Cardiac muscle cell (in vitro differentiated cells and primary cell): Measurements from ENCODE around the gene GARIN5A. TPM values are rescaled to one million over a fixed set of nuclear protein-coding genes. Genes with fewer than 3 reads are reported as not detected.
A peak's percentile ranks its signal among the peaks of the same experiment; 100 is the strongest.

ENCODE experiments used
- DNase-seq, 2 donors: peaks; one replicate each; pipeline versions ENCODE4 v3.0.0 to v3.0.0-alpha.2; 2010 to 2017; ENCODE audit warnings: low read depth in 1 of 2, low spot score in 1 of 2
- H3K27ac ChIP-seq: fragments of 200-600 bp; sonication (generic); 2 replicates; pipeline ENCODE4 v1.5.1; 2016
- H3K27me3 ChIP-seq: fragments of 200-600 bp; sonication (generic); 2 replicates; pipeline ENCODE4 v1.6.0; 2016; ENCODE audit warnings: control low read depth
- H3K36me3 ChIP-seq: fragments of 200-600 bp; sonication (generic); 2 replicates; pipeline ENCODE4 v1.5.1; 2016; ENCODE audit warnings: control low read depth
- H3K4me1 ChIP-seq: fragments of 200-600 bp; sonication (generic); 2 replicates; pipeline ENCODE4 v1.8.1; 2017; ENCODE audit warnings: low read depth, mild to moderate bottlenecking, mixed run types
- H3K4me3 ChIP-seq: fragments of 200-600 bp; sonication (generic); 2 replicates; pipeline ENCODE4 v1.5.1; 2016; ENCODE audit warnings: mild to moderate bottlenecking
- H3K9me3 ChIP-seq: fragments of 200-600 bp; sonication (generic); 2 replicates; pipeline ENCODE4 v1.5.1; 2017; ENCODE audit warnings: low read depth, mild to moderate bottlenecking, control low read depth
- polyA plus RNA-seq: library from polyadenylated mRNA; unstranded; fragments of >200 nt; fragmentation: Nextera tagmentation; extraction: Ambion mirVana; gene quantifications from 2 replicates; pipeline ENCODE4 v1.2.1, GENCODE V29; 2016
- total RNA-seq: library from RNA; depleted of rRNA; stranded (reverse); fragments of >200 nt; gene quantifications from 2 replicates; pipeline ENCODE4 v1.2.3, GENCODE V29; 2016
- TF ChIP-seq, protein P1 (sequence below): IDR thresholded peaks from 2 replicates; pipeline ENCODE4 v1.5.1; 2012; ENCODE audit warnings: low read depth, mild to moderate bottlenecking, low read length

Gene GARIN5A
- total and polyA plus RNA-seq, 2 experiments from 2014 or later, result 7.7 to 9.3 TPM

DNA sequence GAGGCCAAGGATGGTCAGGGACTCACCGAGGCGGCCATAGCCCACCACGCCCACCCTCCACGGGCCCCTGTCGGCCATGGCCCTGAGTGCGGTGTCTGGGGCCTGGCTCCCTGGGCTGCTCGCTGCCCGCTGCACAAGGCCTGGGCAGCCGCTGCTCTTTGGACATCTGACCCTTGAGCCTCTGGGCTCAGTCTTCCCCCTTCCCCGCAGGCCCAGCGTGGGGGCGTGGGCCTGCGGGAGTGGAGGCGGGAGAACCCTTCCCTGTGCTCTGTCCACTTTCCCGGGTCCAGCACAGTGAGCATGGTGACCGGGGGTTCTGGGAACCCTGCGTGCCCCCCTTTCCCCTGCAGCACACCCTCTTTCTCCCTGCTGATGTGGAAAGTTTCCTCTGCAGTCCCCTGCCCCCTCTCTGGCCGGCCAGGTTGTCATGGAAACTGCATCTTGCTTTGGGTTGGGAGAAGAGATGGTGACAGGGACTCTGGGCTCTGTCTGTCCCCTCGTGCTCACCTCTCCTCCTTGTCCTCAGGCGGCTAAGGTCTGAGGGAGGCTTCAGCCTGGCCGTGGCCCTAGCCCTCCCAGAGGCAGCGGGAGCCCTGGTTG is 37.2 kb upstream of the GARIN5A start, which contains the start of gene ASPDH:
Gene ASPDH (minus strand): TSS at position 168 of the 600 bp plus-strand sequence. CDS start 90 bp downstream, at position 78.
- no peak for DNase-seq
- peaks cover 31% of the 10 kb centered on the region for H3K4me1 ChIP-seq
- H3K27ac ChIP-seq, result peak within 1 kb of the TSS; percentile 72
- TF ChIP-seq, protein P1, sequence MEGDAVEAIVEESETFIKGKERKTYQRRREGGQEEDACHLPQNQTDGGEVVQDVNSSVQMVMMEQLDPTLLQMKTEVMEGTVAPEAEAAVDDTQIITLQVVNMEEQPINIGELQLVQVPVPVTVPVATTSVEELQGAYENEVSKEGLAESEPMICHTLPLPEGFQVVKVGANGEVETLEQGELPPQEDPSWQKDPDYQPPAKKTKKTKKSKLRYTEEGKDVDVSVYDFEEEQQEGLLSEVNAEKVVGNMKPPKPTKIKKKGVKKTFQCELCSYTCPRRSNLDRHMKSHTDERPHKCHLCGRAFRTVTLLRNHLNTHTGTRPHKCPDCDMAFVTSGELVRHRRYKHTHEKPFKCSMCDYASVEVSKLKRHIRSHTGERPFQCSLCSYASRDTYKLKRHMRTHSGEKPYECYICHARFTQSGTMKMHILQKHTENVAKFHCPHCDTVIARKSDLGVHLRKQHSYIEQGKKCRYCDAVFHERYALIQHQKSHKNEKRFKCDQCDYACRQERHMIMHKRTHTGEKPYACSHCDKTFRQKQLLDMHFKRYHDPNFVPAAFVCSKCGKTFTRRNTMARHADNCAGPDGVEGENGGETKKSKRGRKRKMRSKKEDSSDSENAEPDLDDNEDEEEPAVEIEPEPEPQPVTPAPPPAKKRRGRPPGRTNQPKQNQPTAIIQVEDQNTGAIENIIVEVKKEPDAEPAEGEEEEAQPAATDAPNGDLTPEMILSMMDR, result no peak
- H3K9me3 ChIP-seq, result no peaks in the 10 kb centered on the region
- no peaks in the 10 kb centered on the region for H3K27me3 ChIP-seq
- H3K36me3 ChIP-seq, result peaks cover 3% of the 10 kb centered on the region
- H3K4me3 ChIP-seq, result no peak within 1 kb of the TSS

DNA sequence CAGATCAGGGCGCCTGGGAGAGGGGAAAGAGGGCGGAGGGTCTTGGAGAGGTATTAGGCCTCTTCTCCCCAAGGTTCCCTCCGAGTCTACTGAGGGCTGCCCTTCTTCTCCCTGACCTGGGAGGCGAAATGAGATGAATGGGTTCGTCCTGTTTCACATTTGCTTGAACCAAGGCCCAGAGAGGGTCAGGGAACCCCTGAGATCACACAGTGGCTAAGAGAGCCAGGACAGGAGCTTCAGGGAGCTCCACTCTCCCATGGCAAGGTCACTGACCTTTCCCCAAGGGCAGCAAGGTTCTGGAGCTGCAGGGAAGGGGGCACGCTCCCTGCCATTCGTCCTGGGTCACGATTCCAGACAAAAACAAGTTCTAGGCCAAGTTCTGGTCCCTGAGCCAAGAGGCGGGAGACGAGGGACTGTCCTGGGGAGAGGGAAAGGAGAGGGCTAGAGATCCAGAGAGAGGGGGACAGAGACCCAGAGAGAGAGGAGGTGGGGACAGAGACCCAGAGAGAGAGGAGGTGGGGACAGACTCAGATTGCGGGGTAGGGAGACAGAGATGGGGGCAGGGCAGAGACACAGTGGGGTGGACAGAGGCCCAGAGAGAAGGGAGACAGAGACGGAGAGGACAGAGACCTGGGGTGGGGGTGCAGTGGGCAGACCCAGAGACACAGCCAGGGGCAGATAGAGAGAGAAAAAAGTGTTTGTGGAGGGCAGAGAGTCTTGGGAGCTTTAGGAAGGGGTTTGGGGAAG is 36.5 kb upstream of the GARIN5A start:
- H3K9me3 ChIP-seq, result no peaks in the 10 kb centered on the region
- TF ChIP-seq, protein P1, result no peak
- H3K36me3 ChIP-seq, result peaks cover 2% of the 10 kb centered on the region
- DNase-seq, result no peak
- no peak overlapping the region for H3K4me3 ChIP-seq
- peak overlapping the region; percentile 72 for H3K27ac ChIP-seq
- no peaks in the 10 kb centered on the region for H3K27me3 ChIP-seq
- peaks cover 33% of the 10 kb centered on the region for H3K4me1 ChIP-seq

DNA sequence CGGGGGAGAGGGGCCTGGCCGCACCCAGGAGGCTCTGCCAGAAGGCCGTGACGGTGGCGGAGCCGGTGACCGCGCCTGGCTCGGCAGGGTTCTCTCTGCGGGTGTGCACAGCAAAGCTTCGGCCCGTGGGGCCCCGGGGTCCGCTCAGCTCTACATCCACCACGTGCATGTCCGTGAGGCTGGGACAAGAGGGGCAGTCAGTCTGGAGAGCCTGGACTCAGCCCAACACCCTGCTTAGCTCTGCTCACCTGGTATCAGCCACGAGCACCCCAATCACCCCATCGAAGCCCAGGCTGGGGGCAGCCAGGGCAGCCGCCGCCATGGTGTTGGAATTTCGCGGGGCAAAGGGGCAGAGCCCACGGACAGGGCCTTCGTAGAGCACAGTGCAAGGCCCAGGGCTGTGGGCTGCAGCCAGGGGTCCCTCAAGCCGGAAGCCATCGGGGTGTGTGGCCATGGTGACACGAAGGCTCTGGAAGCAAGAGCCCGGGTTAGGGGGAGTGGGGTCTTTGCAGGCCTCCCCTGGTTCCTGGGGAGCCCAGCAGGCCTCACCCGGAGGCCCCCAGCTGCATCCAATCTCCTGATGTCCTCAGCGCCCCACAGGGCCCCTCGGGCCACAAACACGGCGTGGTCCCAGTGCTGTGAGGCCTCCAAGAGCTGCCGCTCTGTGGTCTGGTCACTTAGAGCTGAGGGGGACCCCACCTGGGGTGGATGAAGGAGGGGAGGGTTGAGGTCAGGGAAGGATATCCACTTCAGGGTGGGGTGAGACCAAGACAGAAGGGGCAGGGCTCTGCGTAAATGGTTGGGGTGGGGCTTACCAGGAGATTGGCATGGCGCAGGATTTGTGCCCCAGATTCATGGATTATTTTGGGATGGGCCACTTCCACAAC is 35.7 kb upstream of the GARIN5A start:
- TF ChIP-seq, protein P1, result no peak
- no peak for DNase-seq
- H3K27me3 ChIP-seq, result no peaks in the 10 kb centered on the region
- peak overlapping the region; percentile 72 for H3K27ac ChIP-seq
- H3K4me3 ChIP-seq, result no peak overlapping the region
- no peaks in the 10 kb centered on the region for H3K36me3 ChIP-seq
- H3K4me1 ChIP-seq, result peaks cover 33% of the 10 kb centered on the region
- H3K9me3 ChIP-seq, result no peaks in the 10 kb centered on the region

DNA sequence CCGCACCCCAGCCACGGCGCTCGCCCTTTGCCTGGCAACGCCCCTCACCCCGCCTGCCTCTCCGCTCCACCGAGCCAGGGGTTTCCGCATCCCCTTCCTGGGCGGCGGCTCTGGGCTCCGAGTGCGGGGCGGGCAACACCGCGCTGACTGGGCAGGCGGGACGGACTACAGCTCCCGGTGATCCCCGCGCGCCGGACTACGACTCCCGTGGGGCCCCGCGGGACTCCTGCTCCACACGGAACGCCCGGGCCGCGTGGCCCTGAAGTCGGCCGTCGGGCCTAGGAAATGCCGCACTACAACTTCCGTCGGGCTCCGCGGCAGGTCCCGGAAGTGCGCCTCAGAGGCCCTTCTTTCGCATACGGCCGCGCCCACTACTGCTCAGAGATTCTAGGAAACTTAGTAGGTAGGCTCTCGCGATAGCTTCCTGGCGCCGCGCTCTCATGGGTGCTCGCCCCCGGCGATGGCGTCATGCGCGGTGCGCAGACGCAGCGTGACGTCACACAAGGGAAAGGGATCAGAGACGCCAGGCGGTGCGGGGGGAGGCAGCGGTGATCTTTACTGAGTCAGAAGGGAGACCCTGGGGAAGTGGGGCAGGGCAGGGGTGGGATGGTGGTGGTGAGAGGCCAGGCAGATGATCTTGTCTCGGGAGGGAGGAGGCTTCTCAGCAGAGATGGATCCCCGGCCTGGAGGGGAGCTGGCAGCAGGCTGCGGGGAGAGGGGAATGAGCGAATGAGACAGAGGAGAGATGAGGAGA is 34.6 kb upstream of the GARIN5A start, which contains the start of gene JOSD2:
Gene JOSD2 (minus strand): TSS at position 123 of the 754 bp plus-strand sequence. CDS start 760 bp downstream, outside the sequence.
- H3K9me3 ChIP-seq, result no peaks in the 10 kb centered on the region
- peaks cover 33% of the 10 kb centered on the region for H3K4me1 ChIP-seq
- peak within 1 kb of the TSS; percentile 39 for H3K27ac ChIP-seq
- H3K36me3 ChIP-seq, result no peaks in the 10 kb centered on the region
- no peaks in the 10 kb centered on the region for H3K27me3 ChIP-seq
- peak; percentile 99 to 100 for DNase-seq
- H3K4me3 ChIP-seq, result peak within 1 kb of the TSS; percentile 30
- TF ChIP-seq, protein P1, result no peak

DNA sequence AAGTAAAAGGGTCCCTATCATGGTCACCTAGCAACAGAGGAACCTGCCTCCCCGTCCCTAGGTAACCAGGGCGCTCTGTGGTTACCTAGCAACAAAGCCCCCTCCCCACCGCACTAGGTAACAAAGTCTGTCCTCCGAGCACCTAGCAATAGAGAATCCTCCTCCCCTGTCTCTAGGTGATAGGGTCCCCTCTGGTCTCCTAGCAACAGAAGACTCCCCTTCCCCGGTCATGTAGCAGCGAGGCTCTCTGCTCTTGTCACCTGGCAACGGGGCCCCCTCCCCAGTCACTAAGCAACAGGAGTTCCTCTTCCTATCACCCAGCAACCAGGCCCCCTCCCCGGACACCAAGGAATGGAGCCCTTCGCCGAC is 34.0 kb upstream of the GARIN5A start:
- Histone ChIP-seq H3K9me3 (no peaks in the 10 kb centered on the region), H3K27ac (peak overlapping the region; percentile 7), H3K36me3 (no peaks in the 10 kb centered on the region), H3K4me1 (peaks cover 33% of the 10 kb centered on the region), H3K4me3 (peak overlapping the region; percentile 30), H3K27me3 (no peaks in the 10 kb centered on the region)
- peak in 1 of 2 donors; percentile 18 for DNase-seq
- TF ChIP-seq, protein P1, result no peak
